Activated CD8-positive, alpha-beta memory T cell treated with anti-CD3 and anti-CD28 coated beads, Interleukin-2, amount 50 U/mL, for 24 hours (primary cell): ENCODE results near the gene SRGN.
"Not testable (repeated sequence)": the region's sequence is repeated elsewhere in the genome, so short reads cannot be mapped to it uniquely, and the experiment has no call there.

Experiments used
- DNase-seq: peaks from one replicate; pipeline ENCODE4 v3.0.0-alpha.2; 2020; ENCODE audit errors: extremely low read depth

The SRGN gene

GRCh38 chr10:69087590-69088470 lies at the start of gene SRGN:
Gene SRGN (plus strand): TSS chr10:69088103. CDS start chr10:69088158, 55 bp downstream.
- DNase-seq: peak; percentile 62

- DNase-seq: not testable (repeated sequence)
Measured at GRCh38 chr10:69040904-69041303, 47.0 kb upstream of the SRGN start.

- no peak for DNase-seq
Measured at GRCh38 chr10:69042417-69042816, 45.5 kb upstream of the SRGN start.

DNA sequence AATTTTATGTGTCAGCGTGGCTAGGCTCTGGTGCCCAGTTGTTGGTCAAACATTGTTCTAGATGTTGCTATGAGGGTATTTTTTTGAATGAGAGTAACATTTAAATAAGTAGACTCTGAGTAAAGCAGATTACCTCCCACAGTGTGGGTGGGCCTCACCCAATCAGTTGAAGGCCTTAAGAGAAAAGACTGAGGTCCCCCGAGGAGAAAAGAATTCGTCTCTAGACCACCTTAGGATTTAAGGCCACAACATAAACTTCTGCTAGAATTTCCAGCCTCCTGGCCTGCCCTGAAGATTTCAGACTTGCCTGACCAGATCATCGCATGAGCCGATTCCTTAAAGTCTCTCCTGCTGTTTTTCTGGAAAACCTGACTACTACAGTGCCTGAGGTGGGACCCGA lies 45.1 kb upstream of the SRGN start:
- no peak for DNase-seq

DNA sequence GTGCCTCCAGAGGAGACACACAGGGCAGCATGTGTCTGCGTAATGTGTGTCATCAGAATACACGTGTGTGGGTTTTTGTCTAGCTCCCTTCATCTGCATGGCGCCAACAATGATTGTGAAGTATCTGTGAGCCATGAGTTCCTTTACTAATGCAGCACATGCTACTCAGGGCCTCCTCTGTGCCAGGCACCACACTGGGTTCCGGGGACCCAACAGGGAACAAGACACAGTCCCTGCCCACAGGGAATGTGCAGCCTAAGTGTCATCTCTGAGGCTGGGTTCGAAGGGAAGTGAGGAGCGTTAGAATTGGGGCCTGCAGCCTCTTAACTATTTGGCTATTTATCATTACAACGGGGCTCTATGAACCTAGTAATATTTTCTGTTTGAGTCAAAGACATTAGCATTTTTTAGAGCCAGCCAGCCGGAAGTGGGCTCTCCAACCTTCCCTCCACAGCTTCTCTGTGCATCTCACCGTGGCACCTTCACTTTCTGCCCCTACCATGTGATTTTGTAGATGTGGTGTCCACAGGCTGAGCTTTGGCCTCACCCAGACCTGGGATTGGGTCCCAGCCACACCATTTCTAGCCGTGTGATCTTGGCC lies 43.9 kb upstream of the SRGN start:
- DNase-seq: no peak

- no peak for DNase-seq
Measured at GRCh38 chr10:69044546-69044945, 43.4 kb upstream of the SRGN start.

- DNase-seq: no peak
Measured at GRCh38 chr10:69045441-69046300, 42.2 kb upstream of the SRGN start.

GRCh38 chr10:69047111-69047832 lies 40.6 kb upstream of the SRGN start:
- no peak for DNase-seq

DNA sequence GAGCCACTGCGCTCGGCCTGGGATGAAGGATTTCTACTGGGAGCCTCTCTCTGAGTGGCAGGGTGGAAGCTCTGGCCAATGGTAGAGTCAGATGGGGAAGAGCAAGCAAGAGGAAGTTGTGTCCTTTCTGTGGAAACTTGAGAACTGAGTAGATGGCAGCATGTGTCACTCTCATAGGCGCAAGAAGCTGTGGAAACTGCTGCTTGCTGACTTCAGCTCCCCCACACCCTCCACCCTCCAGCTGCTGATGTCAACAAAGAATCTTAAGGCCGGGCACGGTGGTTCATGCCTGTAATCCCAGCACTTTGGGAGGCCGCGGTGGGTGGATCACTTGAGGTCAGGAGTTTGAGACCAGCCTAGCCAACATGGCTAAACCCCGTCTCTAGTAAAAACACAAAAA lies 39.8 kb upstream of the SRGN start:
- no peak for DNase-seq

GRCh38 chr10:69049566-69049961 lies 38.3 kb upstream of the SRGN start:
- DNase-seq: no peak

- DNase-seq: no peak
Measured at GRCh38 chr10:69051303-69051702, 36.6 kb upstream of the SRGN start.

GRCh38 chr10:69051710-69052487 lies 36.0 kb upstream of the SRGN start:
- DNase-seq: no peak

DNA sequence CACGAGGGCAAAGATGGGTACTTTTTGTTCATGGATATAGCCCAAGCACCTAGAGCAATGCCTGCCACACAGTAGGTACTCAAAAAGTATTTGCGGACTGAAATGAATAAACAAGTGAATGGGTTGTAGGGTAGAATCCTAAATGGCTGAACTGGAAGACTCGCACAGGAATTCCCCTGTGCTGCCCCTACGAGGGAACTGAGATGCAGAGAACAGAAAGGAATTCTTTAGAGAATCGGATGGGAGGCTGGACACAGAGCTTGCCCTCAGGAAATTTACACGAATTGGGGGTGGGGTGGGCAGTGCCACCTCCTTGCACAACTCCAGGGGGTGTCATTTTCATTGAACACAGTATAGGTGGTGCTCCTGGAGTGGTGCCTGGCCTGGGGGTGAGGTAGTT lies 35.2 kb upstream of the SRGN start:
- DNase-seq: no peak

GRCh38 chr10:69055241-69055640 lies 32.7 kb upstream of the SRGN start:
- DNase-seq: no peak

DNA sequence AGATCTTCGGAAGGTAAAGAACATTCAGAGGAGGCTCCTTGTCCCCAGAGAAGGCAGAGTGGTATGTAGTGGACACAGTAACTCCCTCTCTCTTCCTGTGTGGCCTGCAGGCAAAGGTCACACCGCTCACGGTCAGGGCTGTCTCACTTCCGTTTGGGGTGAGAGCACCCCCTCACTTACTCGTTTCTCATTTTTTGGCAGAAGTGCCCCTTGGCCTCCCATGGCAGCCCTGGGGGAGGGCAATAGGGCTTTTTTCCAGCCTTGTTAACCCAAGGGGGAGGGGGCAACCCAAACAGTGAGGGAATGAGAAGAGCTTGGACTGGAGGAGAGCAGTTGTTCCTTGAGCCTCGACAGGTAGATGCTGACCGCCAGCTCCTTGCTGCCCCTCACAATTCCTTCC lies 31.8 kb upstream of the SRGN start:
- no peak for DNase-seq

- DNase-seq: no peak
Measured at GRCh38 chr10:69056536-69057260, 31.2 kb upstream of the SRGN start.

- DNase-seq: no peak
Measured at GRCh38 chr10:69057261-69057950, 30.5 kb upstream of the SRGN start.

- DNase-seq: no peak
Measured at GRCh38 chr10:69057951-69058297, 30.0 kb upstream of the SRGN start.

DNA sequence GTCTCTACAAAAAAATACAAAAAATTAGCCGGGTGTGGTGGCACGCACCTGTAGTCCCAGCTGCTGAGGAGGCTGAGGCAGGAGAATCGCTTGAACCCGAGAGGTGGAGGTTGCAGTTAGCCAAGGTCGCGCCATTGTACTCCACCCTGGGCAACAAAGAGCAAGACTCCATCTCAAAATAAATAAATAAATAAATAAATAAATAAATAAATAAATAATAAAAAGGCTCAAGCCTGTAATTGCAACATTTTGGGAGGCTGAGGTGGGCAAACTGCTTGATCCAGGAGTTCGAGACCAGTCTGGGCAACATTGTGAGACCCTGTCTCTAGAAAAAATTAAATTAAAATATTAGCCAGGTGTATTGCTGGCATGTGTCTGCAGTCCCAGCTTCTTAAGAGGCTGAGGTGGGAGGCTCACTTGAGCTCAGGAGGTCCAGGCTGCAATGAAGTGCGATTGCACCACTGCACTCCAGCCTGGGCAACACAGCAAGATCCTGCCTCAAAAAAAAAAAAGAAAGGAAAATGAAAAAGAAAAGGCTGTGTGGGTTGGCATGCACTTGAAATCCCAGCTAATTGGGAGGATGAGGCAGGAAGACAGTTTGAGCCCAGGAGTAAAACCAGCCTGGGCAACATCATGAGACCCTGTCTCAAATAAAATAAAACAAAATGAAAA lies 27.6 kb upstream of the SRGN start:
- DNase-seq: no peak
